DND-41 (cell line): ENCODE results near the gene AGAP9.
A peak's percentile ranks its signal among the peaks of the same experiment; 100 is the strongest.
"Not testable (repeated sequence)": the region's sequence is repeated elsewhere in the genome, so short reads cannot be mapped to it uniquely, and the experiment has no call there.

Experiments used
- ATAC-seq: fragments of 200-7000 bp; cut with Tn5 transposase; 3 replicates; pipeline ENCODE4 v1.9.1; 2021; ENCODE audit warnings: low read depth; ENCODE audit not compliant: insufficient read depth
- DNase-seq: peaks from one replicate; pipeline ENCODE4 v3.0.0-alpha.2; 2020
- H2AFZ ChIP-seq: 2 replicates; pipeline ENCODE4 v1.6.0; 2012; ENCODE audit warnings: low read depth, low read length
- H3K27ac ChIP-seq: 2 replicates; pipeline ENCODE4 v1.5.1; 2012; ENCODE audit warnings: low read length, inconsistent platforms
- H3K27me3 ChIP-seq: fragments of 200-600 bp; sonication (generic); 2 replicates; pipeline ENCODE4 v1.6.0; 2012; ENCODE audit warnings: low read length, mild to moderate bottlenecking, inconsistent platforms; ENCODE audit not compliant: insufficient read depth, poor library complexity
- H3K36me3 ChIP-seq: 2 replicates; pipeline ENCODE4 v1.5.1; 2012; ENCODE audit warnings: low read length, inconsistent platforms; ENCODE audit not compliant: insufficient read depth
- H3K4me1 ChIP-seq: 2 replicates; pipeline ENCODE4 v1.5.1; 2012; ENCODE audit warnings: mild to moderate bottlenecking, low read length; ENCODE audit not compliant: insufficient read depth
- H3K4me2 ChIP-seq: 2 replicates; pipeline ENCODE4 v1.6.0; 2012; ENCODE audit warnings: mild to moderate bottlenecking, moderate library complexity, low read length, inconsistent platforms; ENCODE audit not compliant: insufficient read depth
- H3K4me3 ChIP-seq, 2 experiments: fragments of 200-600 bp in 1 of 2; shearing (Covaris generic) in 1 of 2; 2 replicates each; pipeline ENCODE4 v1.5.1; 2012 to 2016; ENCODE audit warnings: inconsistent platforms in 2 of 2, low read length in 2 of 2, mild to moderate bottlenecking in 2 of 2, low read depth in 1 of 2, moderate library complexity in 1 of 2
- H3K79me2 ChIP-seq: 2 replicates; pipeline ENCODE4 v1.6.0; 2012; ENCODE audit warnings: low read length, inconsistent platforms; ENCODE audit not compliant: insufficient read depth
- H3K9ac ChIP-seq: 2 replicates; pipeline ENCODE4 v1.6.0; 2012; ENCODE audit warnings: low read depth, mild to moderate bottlenecking, inconsistent platforms, low read length, moderate library complexity
- H3K9me3 ChIP-seq: 2 replicates; pipeline ENCODE4 v1.5.1; 2012; ENCODE audit warnings: low read length, moderate library complexity, mild to moderate bottlenecking, inconsistent platforms; ENCODE audit not compliant: insufficient read depth, severe bottlenecking
- H4K20me1 ChIP-seq: 2 replicates; pipeline ENCODE4 v1.6.0; 2012; ENCODE audit warnings: low read length; ENCODE audit not compliant: insufficient read depth
- CTCF ChIP-seq: IDR thresholded peaks from 2 replicates; pipeline ENCODE4 v1.5.1; 2012; ENCODE audit warnings: borderline replicate concordance, low read length, moderate library complexity, mild to moderate bottlenecking; ENCODE audit not compliant: poor library complexity, severe bottlenecking; ENCODE audit errors: extremely low read depth
- EZH2 ChIP-seq: IDR thresholded peaks from 3 replicates; pipeline ENCODE4 v1.6.1; 2012; ENCODE audit warnings: borderline replicate concordance, low read depth, mild to moderate bottlenecking, moderate library complexity, low read length, inconsistent platforms; ENCODE audit not compliant: severe bottlenecking

AGAP9 gene

GRCh38 chr10:47462577-47463358, 60.7 kb downstream of the AGAP9 start:
- not testable (repeated sequence) for H3K27me3 ChIP-seq, H3K79me2 ChIP-seq, H3K27ac ChIP-seq, H3K4me2 ChIP-seq, DNase-seq, H3K4me1 ChIP-seq, H4K20me1 ChIP-seq, H3K9me3 ChIP-seq, H3K9ac ChIP-seq, H3K36me3 ChIP-seq, ATAC-seq, H3K4me3 ChIP-seq, H2AFZ ChIP-seq

GRCh38 chr10:47461261-47461687, 62.2 kb downstream of the AGAP9 start:
- not testable (repeated sequence) for H4K20me1 ChIP-seq, H2AFZ ChIP-seq, H3K9ac ChIP-seq, H3K79me2 ChIP-seq, H3K4me1 ChIP-seq, H3K36me3 ChIP-seq, H3K27me3 ChIP-seq, H3K27ac ChIP-seq, H3K4me2 ChIP-seq, H3K4me3 ChIP-seq, H3K9me3 ChIP-seq, DNase-seq
- ATAC-seq: peak; percentile 90

- no peak overlapping the region for H3K27ac ChIP-seq
- no peaks in the 10 kb centered on the region for H3K9me3 ChIP-seq
- no peak overlapping the region for H2AFZ ChIP-seq
- DNase-seq (no peak), ATAC-seq (no peak)
- H3K27me3 ChIP-seq: peaks cover under 1% of the 10 kb centered on the region
- no peaks in the 10 kb centered on the region for H3K79me2 ChIP-seq
- no peak overlapping the region for H3K4me3 ChIP-seq
- H4K20me1 ChIP-seq: no peaks in the 10 kb centered on the region
- no peak overlapping the region for H3K9ac ChIP-seq
- TF ChIP-seq CTCF: no peak
- TF ChIP-seq EZH2: no peak
- H3K36me3 ChIP-seq: no peaks in the 10 kb centered on the region
- H3K4me2 ChIP-seq: no peak overlapping the region
- no peaks in the 10 kb centered on the region for H3K4me1 ChIP-seq
Measured at GRCh38 chr10:47458466-47459154, 64.8 kb downstream of the AGAP9 start.

- Histone ChIP-seq H3K27ac (no peak overlapping the region), H3K27me3 (peaks cover 3% of the 10 kb centered on the region), H3K79me2 (no peaks in the 10 kb centered on the region), H3K9me3 (no peaks in the 10 kb centered on the region), H3K9ac (no peak overlapping the region), H3K4me3 (no peak overlapping the region), H4K20me1 (no peaks in the 10 kb centered on the region), H3K4me1 (no peaks in the 10 kb centered on the region), H2AFZ (no peak overlapping the region), H3K4me2 (no peak overlapping the region), H3K36me3 (no peaks in the 10 kb centered on the region)
- no peak for TF ChIP-seq EZH2
- no peak for TF ChIP-seq CTCF
- no peak for DNase-seq
- no peak for ATAC-seq
Measured at GRCh38 chr10:47457826-47458225, 65.6 kb downstream of the AGAP9 start.
